HG03135 (cell line): ENCODE measurements around the gene ALX4.

ENCODE experiments used
- ATAC-seq: cut with Tn5 transposase; IDR thresholded peaks from one replicate; pipeline ENCODE4 v1.9.1; 2021; ENCODE audit warnings: mild to moderate bottlenecking, moderate library complexity; ENCODE audit not compliant: unreplicated experiment

Gene ALX4

DNA sequence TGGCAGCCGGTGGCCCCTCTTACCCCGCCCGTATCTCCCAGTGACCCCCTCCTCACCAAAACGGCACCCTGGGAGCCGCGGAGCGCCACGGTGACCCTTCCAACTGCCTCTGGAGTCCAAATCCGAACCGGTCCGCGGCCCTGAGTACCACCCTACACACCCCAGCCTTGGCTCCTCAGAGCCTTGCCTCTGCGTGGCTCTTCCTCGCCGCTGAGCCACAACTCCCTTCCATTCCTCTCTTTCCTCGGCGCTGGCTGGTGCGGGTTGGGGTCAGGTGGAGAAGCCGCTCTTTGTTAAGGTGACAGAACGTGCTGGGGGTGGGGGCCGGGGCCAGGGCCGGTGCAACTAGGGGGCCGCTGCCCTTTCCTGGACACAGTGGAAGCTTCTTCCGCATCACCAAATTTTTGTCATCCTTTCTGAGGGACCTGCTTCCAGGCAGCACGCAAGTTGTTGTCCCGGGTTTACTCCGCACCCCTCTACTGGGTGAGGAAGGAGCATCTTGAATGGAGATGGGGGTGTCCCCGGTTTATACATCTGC is 6.5 kb downstream of the ALX4 start:
- ATAC-seq: no peak

DNA sequence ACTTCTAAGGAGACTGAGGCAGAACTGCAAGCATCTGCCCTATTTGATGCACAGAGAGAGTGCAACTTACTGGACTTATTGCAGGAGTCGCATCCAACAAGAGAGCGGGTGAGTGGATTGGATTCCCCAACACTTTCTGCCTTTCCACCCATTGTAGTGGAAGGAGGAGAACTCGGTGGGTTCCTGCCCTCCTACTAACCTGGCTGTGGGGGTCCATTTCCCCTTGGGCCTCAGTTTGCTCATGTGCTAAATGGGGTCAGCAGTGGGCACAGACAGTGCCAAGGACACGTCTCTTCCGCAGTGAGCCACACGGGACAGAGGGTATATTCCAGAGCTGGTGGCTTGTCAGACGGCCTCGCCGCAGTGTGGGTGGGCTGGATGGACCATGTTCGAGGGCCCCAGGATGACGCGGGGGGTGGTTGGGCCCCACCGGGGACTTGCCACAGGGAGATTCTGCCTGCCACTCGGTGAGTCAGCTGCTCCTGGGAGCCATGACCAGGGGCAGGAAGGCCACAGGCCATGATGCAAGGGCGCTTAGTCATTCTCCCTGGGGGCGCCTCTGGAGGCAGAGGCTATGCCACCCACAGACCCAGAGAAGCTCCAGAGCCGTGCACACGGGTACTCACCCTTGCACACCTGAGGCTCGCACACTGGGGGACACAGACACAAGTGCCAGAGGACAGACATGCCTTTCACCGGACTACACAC is 8.2 kb downstream of the ALX4 start:
- ATAC-seq: no peak

- ATAC-seq: no peak
These were observed 8.9 kb downstream of the ALX4 start for GRCh38 chr11:44300844-44301563.

DNA sequence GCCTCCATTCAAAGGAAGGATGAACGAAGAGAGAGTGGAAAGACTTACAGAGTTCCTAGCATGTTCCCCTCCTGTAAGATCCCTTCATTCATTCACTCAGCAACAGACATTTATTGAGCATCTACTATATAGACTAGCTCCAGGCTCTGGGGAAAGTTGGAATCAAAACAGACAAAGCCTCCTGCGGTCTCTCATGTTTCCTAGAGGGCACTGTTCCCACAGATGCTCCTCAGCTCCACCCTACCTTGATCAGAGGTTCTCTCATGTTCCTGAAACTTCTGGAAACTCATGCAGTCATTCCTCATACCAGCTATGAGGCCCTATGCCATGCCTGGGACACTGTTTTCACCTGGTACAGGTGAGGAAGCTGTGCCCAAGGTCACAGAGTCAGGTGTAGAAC is 11.1 kb downstream of the ALX4 start:
- ATAC-seq: no peak

- no peak for ATAC-seq
These were observed 19.7 kb downstream of the ALX4 start for GRCh38 chr11:44290208-44290607.

GRCh38 chr11:44288133-44288526 is 21.8 kb downstream of the ALX4 start:
- no peak for ATAC-seq

GRCh38 chr11:44286911-44287310 is 23.0 kb downstream of the ALX4 start:
- no peak for ATAC-seq

DNA sequence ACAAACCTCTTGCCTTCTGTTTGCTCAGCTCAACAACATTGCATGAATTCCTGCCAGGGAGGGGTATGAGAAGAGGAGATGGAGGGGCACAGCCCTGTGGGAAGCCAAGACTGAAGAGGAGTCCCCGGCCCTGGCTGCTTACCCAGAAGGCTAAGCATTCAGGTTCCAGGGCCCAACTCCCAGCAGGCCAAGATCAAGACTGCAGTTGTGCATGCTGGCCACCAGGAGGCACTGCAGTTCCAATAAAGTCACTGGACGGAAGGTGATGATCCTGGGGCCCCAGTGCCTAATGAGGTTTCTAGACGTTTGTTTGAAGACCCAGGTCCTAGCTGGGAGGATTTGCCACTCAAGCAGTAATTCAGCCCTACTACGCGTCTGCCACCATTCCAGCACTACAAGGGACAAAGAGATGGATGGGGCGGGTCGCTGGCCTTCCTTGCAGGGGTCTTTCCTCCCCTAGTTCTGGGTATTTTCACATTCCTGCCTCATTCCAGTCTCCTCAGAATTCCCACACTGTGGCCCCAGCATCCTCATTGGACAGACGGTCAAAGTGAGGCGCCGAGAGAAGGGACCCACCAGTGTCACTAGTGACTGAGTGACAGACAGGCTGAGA is 23.6 kb downstream of the ALX4 start:
- ATAC-seq: peak; percentile 66

DNA sequence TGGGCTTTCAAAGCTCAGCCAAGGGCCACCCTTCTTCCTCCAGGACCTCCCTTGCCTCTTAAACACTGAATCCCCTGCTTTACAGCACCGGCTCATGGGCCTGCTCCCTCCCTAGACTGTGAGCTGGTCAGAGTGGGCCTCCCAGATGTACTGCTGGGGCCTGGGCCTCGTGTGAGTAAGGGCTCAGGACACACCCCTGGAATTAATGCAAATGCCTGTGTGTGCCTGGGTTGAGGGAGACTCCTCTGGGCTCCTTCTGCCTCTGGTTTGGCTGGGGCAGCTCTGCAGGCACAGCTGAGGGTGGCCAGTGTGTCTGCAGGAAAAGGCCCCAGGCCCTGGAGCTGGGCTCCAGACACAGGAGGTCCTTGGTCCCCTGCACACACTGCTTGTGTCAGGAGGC is 24.2 kb downstream of the ALX4 start:
- ATAC-seq: no peak

GRCh38 chr11:44282620-44283019 is 27.3 kb downstream of the ALX4 start:
- ATAC-seq: no peak

- no peak for ATAC-seq
These were observed 28.8 kb downstream of the ALX4 start for GRCh38 chr11:44281151-44281550.

GRCh38 chr11:44280257-44280656 is 29.7 kb downstream of the ALX4 start:
- ATAC-seq: no peak

GRCh38 chr11:44279483-44279882 is 30.5 kb downstream of the ALX4 start:
- no peak for ATAC-seq

GRCh38 chr11:44277196-44278090 is 32.5 kb downstream of the ALX4 start:
- ATAC-seq: no peak

GRCh38 chr11:44275961-44276550 is 33.9 kb downstream of the ALX4 start:
- no peak for ATAC-seq

- ATAC-seq: no peak
These were observed 34.7 kb downstream of the ALX4 start for GRCh38 chr11:44275241-44275640.

- no peak for ATAC-seq
These were observed 35.5 kb downstream of the ALX4 start for GRCh38 chr11:44274404-44274803.

DNA sequence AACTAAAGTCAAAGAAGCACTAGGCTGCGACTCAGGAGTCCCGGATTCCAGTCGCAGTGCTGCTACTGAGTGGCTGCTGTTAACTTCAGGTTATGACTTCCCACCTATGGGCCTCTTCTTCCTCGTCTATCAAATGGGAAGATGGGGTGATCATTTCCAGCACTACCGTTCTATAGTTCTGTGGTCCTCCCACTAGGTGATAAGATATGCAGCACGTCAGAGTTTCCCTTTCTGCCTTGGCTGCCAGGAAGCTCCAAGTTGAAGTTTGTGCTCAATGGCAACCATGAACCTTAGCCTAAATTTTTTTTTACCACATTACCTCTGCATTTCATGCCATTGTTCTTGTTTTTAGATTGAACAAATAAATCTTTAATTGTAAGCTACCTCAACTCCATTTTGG is 38.7 kb downstream of the ALX4 start:
- no peak for ATAC-seq

- no peak for ATAC-seq
These were observed 39.3 kb downstream of the ALX4 start for GRCh38 chr11:44270403-44271273.
